Measurements from ENCODE around the gene KRTAP9-4. TPM values are rescaled to one million over a fixed set of nuclear protein-coding genes. Genes with fewer than 3 reads are reported as not detected.
"Not testable (repeated sequence)": the region's sequence is repeated elsewhere in the genome, so short reads cannot be mapped to it uniquely, and the experiment has no call there.

Gene KRTAP9-4
- total RNA-seq, 1 donor from 2014 or later, result not detected

DNA sequence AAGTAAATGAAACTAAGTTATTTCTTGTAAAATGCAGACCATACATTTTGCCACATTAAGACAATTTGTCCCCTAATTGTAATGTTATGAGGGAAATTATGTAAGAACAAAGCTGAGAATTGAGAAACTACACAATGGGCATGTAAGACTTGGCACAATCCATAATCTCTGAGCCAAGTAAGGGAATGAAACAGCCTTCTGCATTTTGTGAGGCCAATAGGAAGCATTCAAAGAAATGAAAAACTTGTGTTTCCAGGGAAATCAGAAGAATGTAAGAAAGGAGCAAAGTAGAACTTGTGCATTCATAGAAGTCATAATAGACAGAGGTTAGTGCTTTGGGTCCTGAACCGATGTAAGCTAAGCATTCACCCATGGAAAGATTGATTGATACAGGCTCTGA lies 1.8 kb downstream of the KRTAP9-4 start:
- no peaks in the 10 kb centered on the region for H3K4me1 Mint-ChIP-seq (ENCODE audit: unreplicated experiment)
- H3K36me3 Mint-ChIP-seq (ENCODE audit: low read depth, unreplicated experiment), result no peaks in the 10 kb centered on the region
- H3K27ac Mint-ChIP-seq (ENCODE audit: unreplicated experiment), result no peak overlapping the region

DNA sequence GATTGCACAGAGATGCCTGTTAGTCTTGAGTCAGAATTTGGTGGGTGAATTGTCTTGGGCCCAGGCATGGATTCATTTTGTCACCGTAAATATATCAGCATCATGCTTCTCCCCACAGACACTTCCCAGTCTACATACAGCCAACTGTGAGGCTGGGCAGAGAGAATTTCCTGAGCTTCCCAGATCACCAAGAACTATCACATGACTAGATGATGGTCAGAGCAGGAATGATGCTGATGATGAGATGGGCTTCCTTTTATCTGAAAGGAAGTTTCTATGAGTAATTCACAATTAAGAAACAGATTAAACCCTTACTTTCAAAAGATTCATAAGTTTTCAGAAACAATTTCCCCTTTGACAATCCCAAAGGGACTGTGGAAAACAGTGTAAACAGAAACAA lies 5.4 kb downstream of the KRTAP9-4 start:
- Mint-ChIP-seq H3K4me1 (ENCODE audit: unreplicated experiment) (no peaks in the 10 kb centered on the region), H3K27me3 (ENCODE audit: unreplicated experiment) (peaks cover 3% of the 10 kb centered on the region)

More for the DNA sequence above, 1.8 kb downstream of the KRTAP9-4 start:
- Mint-ChIP-seq H3K9me3 (ENCODE audit: unreplicated experiment) (no peaks in the 10 kb centered on the region), H3K27me3 (ENCODE audit: unreplicated experiment) (peaks cover 3% of the 10 kb centered on the region), H3K4me3 (ENCODE audit: unreplicated experiment) (no peak overlapping the region)
- no peak for TF ChIP-seq CTCF (IDR thresholded peaks at IDR 0.05; ENCODE audit: unreplicated experiment)
- no peak for DNase-seq (ENCODE audit: low spot score)

DNA sequence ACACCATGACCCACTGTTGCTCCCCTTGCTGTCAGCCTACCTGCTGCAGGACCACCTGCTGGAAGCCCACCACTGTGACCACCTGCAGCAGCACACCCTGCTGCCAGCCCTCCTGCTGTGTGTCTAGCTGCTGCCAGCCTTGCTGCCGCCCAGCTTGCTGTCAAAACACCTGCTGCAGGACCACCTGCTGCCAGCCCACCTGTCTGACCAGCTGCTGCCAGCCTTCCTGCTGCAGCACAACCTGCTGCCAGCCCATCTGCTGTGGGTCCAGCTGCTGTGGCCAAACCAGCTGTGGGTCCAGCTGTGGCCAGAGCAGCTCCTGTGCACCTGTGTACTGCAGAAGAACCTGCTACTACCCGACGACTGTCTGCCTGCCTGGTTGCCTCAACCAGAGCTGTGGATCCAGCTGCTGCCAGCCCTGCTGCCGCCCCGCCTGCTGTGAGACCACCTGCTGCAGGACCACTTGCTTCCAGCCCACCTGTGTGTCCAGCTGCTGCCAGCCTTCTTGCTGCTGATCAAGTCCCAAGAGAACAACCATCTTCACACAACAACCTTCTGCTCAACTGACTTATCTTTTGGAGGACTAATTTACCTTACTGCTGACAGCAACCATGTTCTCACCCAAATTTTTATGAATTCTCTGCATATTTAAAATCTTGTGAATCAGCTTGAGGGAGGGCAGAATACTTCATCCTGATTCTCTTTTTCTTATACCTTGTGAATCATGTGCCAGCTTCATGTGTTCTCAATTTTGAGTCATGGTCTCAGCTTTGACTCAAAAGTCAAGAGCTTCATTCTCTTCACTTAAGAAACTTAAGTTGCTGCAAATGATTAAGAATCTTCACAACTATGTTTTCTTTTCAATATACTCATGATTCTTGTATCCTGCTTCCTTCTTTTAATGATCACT lies 6.1 kb downstream of the KRTAP9-4 start, which contains the start of gene KRTAP9-9:
KRTAP9-9 (plus strand) TSS at position 4 of the 910 bp plus-strand sequence.
- H3K9me3 Mint-ChIP-seq (ENCODE audit: unreplicated experiment); H3K27me3 Mint-ChIP-seq (ENCODE audit: unreplicated experiment); H3K27ac Mint-ChIP-seq (ENCODE audit: unreplicated experiment); H3K36me3 Mint-ChIP-seq (ENCODE audit: low read depth, unreplicated experiment); DNase-seq (ENCODE audit: low spot score); H3K4me3 Mint-ChIP-seq (ENCODE audit: unreplicated experiment); H3K4me1 Mint-ChIP-seq (ENCODE audit: unreplicated experiment): not testable (repeated sequence)

More for the DNA sequence above, 5.4 kb downstream of the KRTAP9-4 start:
- Mint-ChIP-seq H3K27ac (ENCODE audit: unreplicated experiment) (no peak overlapping the region), H3K36me3 (ENCODE audit: low read depth, unreplicated experiment) (no peaks in the 10 kb centered on the region), H3K4me3 (ENCODE audit: unreplicated experiment) (no peak overlapping the region), H3K9me3 (ENCODE audit: unreplicated experiment) (no peaks in the 10 kb centered on the region)
- DNase-seq (ENCODE audit: low spot score), result no peak
- TF ChIP-seq CTCF (IDR thresholded peaks at IDR 0.05; ENCODE audit: unreplicated experiment), result no peak

DNA sequence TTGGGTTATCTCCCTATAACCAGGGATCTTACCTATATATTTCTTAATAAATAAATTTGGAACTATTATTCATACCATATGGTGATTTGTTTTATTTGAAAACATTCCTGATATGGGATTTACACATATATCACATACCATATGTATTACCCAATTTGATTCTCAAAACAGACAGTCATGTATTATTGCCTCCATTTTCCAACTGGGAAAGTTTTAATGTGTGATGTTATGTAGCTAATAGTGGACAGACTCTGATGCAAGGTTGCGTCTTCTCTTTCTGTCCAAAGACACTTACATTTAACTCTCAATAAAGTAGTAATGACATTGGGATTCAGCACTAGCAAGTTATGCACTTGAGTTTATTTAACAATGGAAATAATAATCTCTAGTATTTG lies 6.8 kb downstream of the KRTAP9-4 start:
- DNase-seq (ENCODE audit: low spot score), result no peak
- H3K9me3 Mint-ChIP-seq (ENCODE audit: unreplicated experiment), result no peaks in the 10 kb centered on the region
- H3K4me3 Mint-ChIP-seq (ENCODE audit: unreplicated experiment), result no peak overlapping the region
- H3K4me1 Mint-ChIP-seq (ENCODE audit: unreplicated experiment), result no peaks in the 10 kb centered on the region
- H3K27me3 Mint-ChIP-seq (ENCODE audit: unreplicated experiment), result peaks cover 3% of the 10 kb centered on the region
- H3K27ac Mint-ChIP-seq (ENCODE audit: unreplicated experiment), result no peak overlapping the region
- no peak for TF ChIP-seq CTCF (IDR thresholded peaks at IDR 0.05; ENCODE audit: unreplicated experiment)
- no peaks in the 10 kb centered on the region for H3K36me3 Mint-ChIP-seq (ENCODE audit: low read depth, unreplicated experiment)

GRCh38 chr17:41258406-41258805 lies 8.9 kb downstream of the KRTAP9-4 start:
- no peak for TF ChIP-seq CTCF (IDR thresholded peaks at IDR 0.05; ENCODE audit: unreplicated experiment)
- no peaks in the 10 kb centered on the region for H3K36me3 Mint-ChIP-seq (ENCODE audit: low read depth, unreplicated experiment)
- H3K4me3 Mint-ChIP-seq (ENCODE audit: unreplicated experiment), result no peak overlapping the region
- H3K27me3 Mint-ChIP-seq (ENCODE audit: unreplicated experiment), result peaks cover 3% of the 10 kb centered on the region
- no peaks in the 10 kb centered on the region for H3K9me3 Mint-ChIP-seq (ENCODE audit: unreplicated experiment)
- no peak for DNase-seq (ENCODE audit: low spot score)
- H3K4me1 Mint-ChIP-seq (ENCODE audit: unreplicated experiment), result no peaks in the 10 kb centered on the region
- H3K27ac Mint-ChIP-seq (ENCODE audit: unreplicated experiment), result no peak overlapping the region

All from endothelial cell (in vitro differentiated cells).